AG09319 (cell line): Measurements from ENCODE around the gene SKA2.
"Not testable (repeated sequence)": the region's sequence is repeated elsewhere in the genome, so short reads cannot be mapped to it uniquely, and the experiment has no call there.

ENCODE experiments used
- DNase-seq: peaks from one replicate; pipeline ENCODE4 v3.0.0-alpha.2; 2010; ENCODE audit warnings: low read depth; ENCODE audit errors: extremely low read depth
- CTCF ChIP-seq: IDR thresholded peaks from 2 replicates; pipeline ENCODE4 v1.5.1; 2011; ENCODE audit warnings: low read depth, mild to moderate bottlenecking, inconsistent platforms, low read length, moderate library complexity

Gene SKA2

DNA sequence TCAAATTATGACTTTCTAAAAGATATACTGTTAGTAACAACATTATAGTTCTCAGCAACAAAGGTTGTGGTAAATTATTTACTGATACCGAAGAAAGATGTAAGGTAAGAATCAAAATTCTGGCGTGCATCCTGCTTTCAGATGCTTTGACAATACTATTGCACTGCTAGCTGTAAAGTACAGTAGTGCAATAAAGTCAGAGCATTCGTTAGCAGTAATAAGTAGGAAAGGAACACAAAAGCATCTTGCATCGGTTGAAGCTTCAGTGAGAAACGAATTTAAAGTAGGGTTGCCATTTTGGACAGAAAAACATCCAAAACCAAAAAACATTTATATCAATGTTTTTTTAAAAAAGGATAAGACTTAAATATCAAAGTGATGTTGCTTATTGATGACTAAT, 4.0 kb downstream of the SKA2 start:
- TF ChIP-seq CTCF, result no peak
- no peak for DNase-seq

DNA sequence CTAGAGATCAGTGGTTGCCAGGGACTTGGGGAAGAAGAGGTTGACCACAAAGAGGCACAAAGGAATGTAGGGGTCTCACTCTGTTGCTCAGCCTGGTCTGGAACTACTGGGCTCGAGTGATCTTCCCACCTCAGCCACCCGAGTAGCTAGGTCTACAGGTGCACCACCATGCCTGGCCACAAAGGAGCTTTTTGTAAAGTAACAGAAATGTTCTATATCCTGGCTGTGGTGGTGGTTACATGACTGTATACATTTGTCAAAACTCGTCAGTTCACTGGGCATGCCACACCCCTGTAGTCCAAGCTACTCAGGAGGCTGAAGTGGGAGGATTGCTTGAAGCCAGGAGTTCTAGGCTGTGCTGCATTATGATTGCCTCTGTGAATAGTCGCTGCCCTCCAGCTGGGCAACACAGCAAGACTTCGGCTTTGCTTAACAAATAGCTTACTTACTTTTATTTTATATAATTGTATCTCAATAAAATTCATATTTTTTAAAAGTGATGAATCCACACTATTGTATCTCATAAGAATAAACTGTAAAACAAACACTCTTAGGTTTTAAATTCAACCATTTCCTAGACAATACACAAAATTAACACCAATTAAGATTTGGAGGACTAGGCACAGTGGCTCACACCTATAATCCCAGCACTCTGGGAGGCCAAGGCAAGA, 5.0 kb downstream of the SKA2 start:
- DNase-seq, result no peak
- no peak for TF ChIP-seq CTCF

DNA sequence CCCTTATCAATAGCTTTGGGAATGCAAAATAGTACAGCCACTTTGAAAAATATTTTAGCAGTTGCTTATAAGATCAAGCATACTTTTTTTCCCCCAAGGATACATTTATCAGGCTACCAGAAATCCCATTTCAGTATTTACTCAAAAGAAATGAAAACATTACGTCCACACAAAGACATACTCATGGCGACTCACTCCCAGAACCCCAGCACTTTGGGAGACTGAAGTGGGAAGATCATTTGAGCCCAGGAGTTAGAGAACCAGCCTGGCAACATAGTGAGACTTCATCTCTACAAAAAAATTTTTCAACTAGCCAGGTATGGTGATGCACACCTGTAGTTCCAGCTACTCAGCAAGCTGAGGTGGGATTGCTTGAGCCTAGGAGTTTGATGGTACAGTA, 5.9 kb downstream of the SKA2 start:
- no peak for DNase-seq
- TF ChIP-seq CTCF, result no peak

DNA sequence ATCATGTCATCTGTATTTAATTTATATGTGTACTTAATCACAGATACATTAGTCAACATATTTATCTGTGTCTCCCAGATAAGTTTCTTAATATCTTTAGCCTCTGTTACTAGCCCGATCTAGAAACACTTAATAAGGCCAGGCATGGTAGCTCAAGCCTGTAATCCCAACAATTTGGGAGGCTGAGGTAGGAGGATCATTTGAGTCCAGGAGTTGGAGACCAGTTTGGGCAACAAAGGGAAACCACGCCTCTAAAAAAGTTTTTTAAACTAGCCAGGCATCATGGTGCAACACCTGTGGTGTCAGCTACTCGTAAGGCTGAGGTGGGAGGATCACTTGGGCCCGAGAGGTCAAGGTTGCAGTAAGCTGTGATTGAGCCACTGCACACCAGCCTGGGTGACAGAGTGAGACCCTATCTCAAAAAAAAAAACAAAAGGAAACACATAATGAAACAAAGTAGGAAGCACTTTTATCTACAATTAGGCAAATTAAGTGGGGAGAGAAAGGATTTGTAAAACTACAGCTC, 9.4 kb downstream of the SKA2 start:
- no peak for TF ChIP-seq CTCF
- no peak for DNase-seq

GRCh38 chr17:59141860-59142259, 13.1 kb downstream of the SKA2 start:
- no peak for DNase-seq

DNA sequence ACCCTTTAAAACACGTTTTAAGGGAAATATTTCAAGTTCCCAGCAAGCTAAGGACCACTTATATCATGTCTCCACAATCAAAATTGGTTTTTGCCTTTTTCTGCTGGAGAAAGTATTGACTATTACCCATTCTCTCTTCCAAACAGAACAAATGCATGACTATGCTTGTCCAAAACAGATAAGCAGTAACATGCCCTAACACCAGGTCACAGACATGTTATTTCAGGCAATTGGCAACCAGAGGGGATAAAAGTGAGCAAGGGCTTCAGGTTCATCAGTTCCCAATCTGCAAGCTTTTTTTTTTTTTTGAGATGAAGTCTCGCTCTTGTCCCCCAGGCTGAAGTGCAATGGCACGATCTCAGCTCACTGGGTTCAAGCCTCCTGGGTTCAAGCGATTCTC, 15.0 kb downstream of the SKA2 start:
- no peak for DNase-seq

More at GRCh38 chr17:59141860-59142259, 13.1 kb downstream of the SKA2 start:
- TF ChIP-seq CTCF, result no peak

GRCh38 chr17:59138339-59138738, 16.6 kb downstream of the SKA2 start:
- DNase-seq, result not testable (repeated sequence)

More for the DNA sequence above, 15.0 kb downstream of the SKA2 start:
- no peak for TF ChIP-seq CTCF

DNA sequence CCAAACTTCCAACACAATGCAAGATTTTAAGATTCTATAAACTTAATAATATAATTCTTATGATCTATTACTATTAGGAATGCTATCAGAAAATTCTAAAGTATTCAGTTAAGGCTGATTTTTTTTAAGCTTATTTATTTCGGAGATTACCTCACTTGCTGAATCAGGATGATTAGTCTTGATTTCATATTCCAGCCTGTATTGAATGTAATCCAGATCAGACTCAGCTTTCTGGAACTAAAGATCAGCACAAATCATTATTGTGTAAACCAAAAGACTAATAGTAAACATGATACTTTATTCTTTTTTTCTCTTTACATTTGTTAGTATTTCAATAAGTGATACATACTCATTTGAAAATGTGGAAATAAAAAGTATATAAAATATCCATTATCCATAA, 23.9 kb downstream of the SKA2 start:
- no peak for TF ChIP-seq CTCF
- no peak for DNase-seq
